ENCODE data around the gene MAT1A. TPM values are rescaled to one million over a fixed set of nuclear protein-coding genes. Genes with fewer than 3 reads are reported as not detected.

The MAT1A gene
- total and polyA plus RNA-seq, 2 of the 13 experiments (the other 11 are each of a cell fraction or from before 2014, with no cell fraction given): 57.1 to 76.9 TPM

- ChIA-PET CTCF (ENCODE audit: low intra/inter-chr PET ratio, low total read pairs) (no interaction called here), POLR2A (interaction anchor here (4.6 kb wide), 1 partner anchor 14 kb away, joined by 69 read pairs; the partner anchor contains the start of gene MAT1A)
- DNase-seq (ENCODE audit: low spot score) (no peak), ATAC-seq (no peak), FAIRE-seq (no peak)
- Histone ChIP-seq H3K9ac (ENCODE audit: insufficient read depth, low read depth, low read length) (no peak overlapping the region), H3K4me2 (ENCODE audit: low read depth, low read length) (no peak overlapping the region), H3K9me3 (ENCODE audit: low read length) (no peaks in the 10 kb centered on the region), H2AFZ (ENCODE audit: low read length) (no peak overlapping the region), H3K4me1 (ENCODE audit: insufficient read depth, low read length) (peaks cover 44% of the 10 kb centered on the region), H3K36me3 (replicated peaks in 1 of 2; ENCODE audit: control insufficient read depth in 1 of 2, insufficient read depth in 2 of 2, low read length in 2 of 2) (peaks cover 16 to 59% of the 10 kb centered on the region in 2 experiments), H3K79me2 (ENCODE audit: insufficient read depth, low read length) (no peaks in the 10 kb centered on the region), H4K20me1 (ENCODE audit: insufficient read depth, low read length) (no peaks in the 10 kb centered on the region), H3K27me3 (ENCODE audit: control insufficient read depth in 1 of 2, insufficient read depth in 2 of 2, low read length in 2 of 2) (no peaks in the 10 kb centered on the region), H3K4me3 (replicated peaks in 1 of 3; ENCODE audit: insufficient read depth in 1 of 3, low read depth in 2 of 3, low read length in 3 of 3) (no peak overlapping the region), H3K27ac (ENCODE audit: extremely low read length, insufficient read depth, low read length) (peak overlapping the region; percentile 16)
- intact Hi-C loops (cut with micrococcal nuclease; ENCODE audit: unreplicated experiment): no loop called here
- no CpG with 5 or more reads among the region's 3 CpGs for WGBS (ENCODE audit: low lambda C conversion rate)
- no TSS peak for BruUV-seq (replicated peaks)
- TF ChIP-seq BRF2 (CRISPR knock-in tag; IDR thresholded peaks at IDR 0.05): no peak
- no peak for TF ChIP-seq PITX1 (CRISPR knock-in tag; IDR thresholded peaks at IDR 0.05)
- no peak for TF ChIP-seq ZBTB43 (CRISPR knock-in tag; conservative IDR thresholded peaks at IDR 0.05)
- TF ChIP-seq CHD2 (IDR thresholded peaks at IDR 0.05; ENCODE audit: low read depth, low read length): no peak
- in situ Hi-C loops (cut with HindIII; ENCODE audit: extremely low pct_ligation_motif_present, low pct_unique_long_range_greater_than_20kb): no loop called here
These were observed 14.3 kb downstream of the MAT1A start for GRCh38 chr10:80275135-80275498.

- Histone ChIP-seq H3K4me1 (ENCODE audit: insufficient read depth, low read length) (peaks cover 48% of the 10 kb centered on the region), H3K36me3 (replicated peaks in 1 of 2; ENCODE audit: control insufficient read depth in 1 of 2, insufficient read depth in 2 of 2, low read length in 2 of 2) (peaks cover 16 to 56% of the 10 kb centered on the region in 2 experiments), H3K9ac (ENCODE audit: insufficient read depth, low read depth, low read length) (no peak overlapping the region), H2AFZ (ENCODE audit: low read length) (no peak overlapping the region), H3K4me3 (replicated peaks in 1 of 3; ENCODE audit: insufficient read depth in 1 of 3, low read depth in 2 of 3, low read length in 3 of 3) (no peak overlapping the region), H3K9me3 (ENCODE audit: low read length) (no peaks in the 10 kb centered on the region), H4K20me1 (ENCODE audit: insufficient read depth, low read length) (no peaks in the 10 kb centered on the region), H3K4me2 (ENCODE audit: low read depth, low read length) (no peak overlapping the region), H3K27me3 (ENCODE audit: control insufficient read depth in 1 of 2, insufficient read depth in 2 of 2, low read length in 2 of 2) (no peaks in the 10 kb centered on the region), H3K27ac (ENCODE audit: extremely low read length, insufficient read depth, low read length) (peak overlapping the region; percentile 95), H3K79me2 (ENCODE audit: insufficient read depth, low read length) (no peaks in the 10 kb centered on the region)
- ChIA-PET POLR2A (interaction anchor here (2.9 to 4.6 kb wide), 2 partner anchors 10 to 14 kb away, joined by 23 to 69 read pairs; partner anchors contain the start of gene MAT1A), CTCF (ENCODE audit: low intra/inter-chr PET ratio, low total read pairs) (no interaction called here)
- in situ Hi-C loops (cut with HindIII; ENCODE audit: extremely low pct_ligation_motif_present, low pct_unique_long_range_greater_than_20kb) (loop anchor here (25.0 kb wide), 1 partner anchor 238 kb away; no protein-coding TSS in a partner anchor), intact Hi-C loops (cut with micrococcal nuclease; ENCODE audit: unreplicated experiment) (no loop called here)
- BruUV-seq (replicated peaks): no TSS peak
- DNase-seq (ENCODE audit: low spot score) (no peak), FAIRE-seq (no peak), ATAC-seq (no peak)
- 96% methylated on average over 13 of the region's 18 CpGs for WGBS (ENCODE audit: low lambda C conversion rate)
- no peak for TF ChIP-seq ARID5B (CRISPR knock-in tag; IDR thresholded peaks at IDR 0.05)
- TF ChIP-seq SMAD9 (CRISPR knock-in tag; IDR thresholded peaks at IDR 0.05): no peak
- no peak for TF ChIP-seq ADNP (CRISPR knock-in tag; IDR thresholded peaks at IDR 0.05)
- no peak for TF ChIP-seq ZNF382 (CRISPR knock-in tag; IDR thresholded peaks at IDR 0.05; ENCODE audit: borderline replicate concordance)
- TF ChIP-seq PITX1 (CRISPR knock-in tag; IDR thresholded peaks at IDR 0.05): no peak
- no peak for TF ChIP-seq ZC3H13 (CRISPR knock-in tag; IDR thresholded peaks at IDR 0.05)
- TF ChIP-seq PAWR (CRISPR knock-in tag; IDR thresholded peaks at IDR 0.05; ENCODE audit: borderline replicate concordance): no peak
- TF ChIP-seq AGO2 (optimal IDR thresholded peaks at IDR 0.05; ENCODE audit: low read depth, low read length): no peak
These were observed 14.9 kb downstream of the MAT1A start for GRCh38 chr10:80274396-80275134.

Data from HepG2 (cell line).